HG03045 (cell line): ENCODE results near the gene NDUFS3.

Experiments used
- ATAC-seq: cut with Tn5 transposase; IDR thresholded peaks from one replicate; pipeline ENCODE4 v1.9.1; 2021; ENCODE audit warnings: mild to moderate bottlenecking, moderate library complexity; ENCODE audit not compliant: unreplicated experiment

The NDUFS3 gene

GRCh38 chr11:47589977-47590861 is 11.3 kb downstream of the NDUFS3 start:
- no peak for ATAC-seq

- no peak for ATAC-seq
Measured at GRCh38 chr11:47591764-47592163, 12.9 kb downstream of the NDUFS3 start.

GRCh38 chr11:47592251-47592650 is 13.4 kb downstream of the NDUFS3 start:
- ATAC-seq = no peak

GRCh38 chr11:47592970-47593369 is 14.1 kb downstream of the NDUFS3 start:
- ATAC-seq = no peak

DNA sequence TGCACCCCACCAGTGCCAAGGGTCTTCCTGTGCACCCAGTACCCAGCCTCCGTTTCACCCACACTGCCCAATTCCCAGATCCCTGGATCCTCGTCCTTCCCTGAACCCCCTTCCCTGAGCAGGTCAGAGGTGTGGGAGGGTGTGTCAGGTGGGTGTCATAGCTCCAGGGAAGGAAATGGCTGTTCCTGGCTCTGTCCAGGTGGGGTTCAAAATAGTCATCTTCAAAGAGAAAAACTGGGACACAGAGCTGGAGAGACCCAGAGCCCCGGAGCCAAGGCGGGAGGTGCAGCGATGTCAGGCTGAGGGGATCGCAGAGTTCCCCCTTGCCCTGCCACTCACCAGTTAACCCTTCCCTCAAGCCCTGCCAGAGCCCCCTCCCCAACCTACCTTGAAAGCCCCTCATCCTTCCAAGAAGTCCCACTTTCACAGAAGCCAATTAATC is 14.6 kb downstream of the NDUFS3 start:
- no peak for ATAC-seq

DNA sequence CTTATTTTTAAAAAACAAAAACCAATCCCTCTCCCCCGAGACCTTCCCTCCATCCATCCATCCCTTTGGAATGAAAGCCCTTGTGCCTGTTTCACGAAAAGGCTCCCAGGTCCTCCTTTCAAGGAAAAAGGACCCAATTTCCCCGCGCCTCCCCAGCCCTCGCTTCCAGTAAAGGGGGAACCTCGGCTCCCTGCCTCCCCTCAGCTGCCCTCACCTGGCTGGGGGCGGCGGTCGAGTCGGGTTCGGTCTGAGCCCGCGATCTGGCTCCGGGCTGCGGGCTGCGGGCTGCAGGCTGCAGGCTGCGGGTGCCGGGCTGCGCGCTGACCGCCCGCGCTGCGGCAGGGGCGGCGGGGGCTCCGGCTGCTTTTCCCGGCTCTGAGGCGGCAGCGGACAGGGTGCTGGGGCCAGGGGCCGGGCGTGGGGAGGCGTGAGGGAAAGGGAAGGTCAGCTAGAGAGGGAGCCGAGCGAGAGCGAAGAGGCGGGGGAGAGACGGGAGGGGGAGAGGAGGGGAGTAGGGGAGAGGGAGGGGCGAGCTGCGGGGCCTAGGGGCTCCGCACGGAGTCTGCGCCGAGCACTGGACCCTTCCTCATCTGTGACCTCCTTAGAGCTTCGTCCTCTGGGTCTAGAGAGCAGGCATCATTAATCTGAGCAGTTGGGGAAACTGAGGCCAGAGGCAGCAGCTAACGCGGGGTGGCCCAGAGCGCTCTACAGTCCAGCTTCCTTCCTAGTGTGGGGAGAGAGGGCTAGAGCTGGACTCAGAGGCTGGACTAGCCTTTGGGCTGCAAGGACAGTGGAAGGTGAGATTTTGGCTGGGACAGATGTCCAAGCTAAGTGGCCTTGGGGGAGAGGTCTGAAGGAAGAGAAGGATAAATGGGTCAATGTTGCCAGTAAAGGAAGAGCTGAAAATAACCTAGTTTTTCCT is 15.3 kb downstream of the NDUFS3 start, which contains the start of gene C1QTNF4:
TSS of gene C1QTNF4 (minus strand) at position 478 of the 922 bp plus-strand sequence. CDS start 3,601 bp downstream, outside the sequence.
- no peak for ATAC-seq

DNA sequence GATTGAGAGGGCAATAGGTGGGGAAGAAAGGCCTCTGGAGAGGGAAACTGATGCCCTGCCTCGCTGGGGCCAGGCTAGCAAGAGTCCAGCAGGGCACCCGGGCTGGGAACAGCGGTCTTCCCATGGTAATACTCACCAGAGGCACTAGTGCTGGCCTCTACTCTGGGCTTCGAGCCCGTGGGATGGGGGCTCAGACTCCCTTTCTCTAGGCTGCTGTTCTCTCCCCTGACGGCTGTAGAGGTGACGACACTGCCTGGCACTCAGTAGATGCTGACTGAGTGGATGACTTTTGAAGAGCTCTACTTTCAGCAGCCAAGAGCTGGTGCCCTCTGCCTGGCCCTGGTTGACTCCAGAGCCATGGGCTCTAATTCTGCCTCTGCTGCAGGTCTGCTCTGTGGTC is 16.2 kb downstream of the NDUFS3 start:
- no peak for ATAC-seq

GRCh38 chr11:47595967-47596366 is 17.1 kb downstream of the NDUFS3 start:
- no peak for ATAC-seq

GRCh38 chr11:47599902-47600301 is 21.0 kb downstream of the NDUFS3 start:
- no peak for ATAC-seq

DNA sequence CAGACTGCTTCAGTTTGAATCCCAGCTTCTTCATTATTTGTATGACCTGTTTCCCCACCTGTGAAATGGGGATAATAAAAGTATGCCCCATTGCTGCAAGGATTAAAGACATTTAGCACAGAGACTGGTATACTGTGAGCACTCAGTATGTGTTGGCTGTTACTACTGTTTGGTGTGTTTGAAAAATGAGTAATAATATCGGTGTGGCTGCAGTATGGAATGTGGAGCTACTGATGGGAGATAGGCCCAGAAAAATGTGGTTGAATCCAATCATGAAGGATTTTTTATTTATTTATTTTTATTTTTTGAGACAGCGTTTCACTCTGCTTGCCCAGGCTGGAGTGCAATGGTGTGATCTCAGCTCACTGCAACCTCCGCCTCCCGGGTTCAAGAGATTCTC is 24.4 kb downstream of the NDUFS3 start:
- ATAC-seq = no peak

GRCh38 chr11:47605921-47606320 is 27.0 kb downstream of the NDUFS3 start:
- ATAC-seq = no peak

DNA sequence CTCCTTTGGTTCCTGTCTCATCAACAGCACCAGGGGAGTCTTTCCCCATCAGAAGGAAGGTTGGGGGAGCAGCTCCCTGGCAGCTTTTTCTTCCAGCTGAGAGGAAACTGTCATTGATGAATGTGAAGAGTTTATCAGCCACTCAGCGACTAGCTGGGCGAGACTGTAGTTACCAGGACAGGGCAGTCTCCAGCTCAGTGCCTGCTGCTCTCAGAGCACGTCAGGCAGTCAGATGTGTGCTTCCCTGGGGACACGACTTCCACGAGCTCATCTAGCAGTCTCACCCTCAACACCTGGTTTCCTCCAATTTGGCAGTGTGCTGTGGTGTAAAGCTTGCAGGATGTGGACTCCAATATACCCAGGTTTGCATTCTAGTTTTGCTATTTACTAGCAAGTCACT is 27.9 kb downstream of the NDUFS3 start:
- no peak for ATAC-seq

DNA sequence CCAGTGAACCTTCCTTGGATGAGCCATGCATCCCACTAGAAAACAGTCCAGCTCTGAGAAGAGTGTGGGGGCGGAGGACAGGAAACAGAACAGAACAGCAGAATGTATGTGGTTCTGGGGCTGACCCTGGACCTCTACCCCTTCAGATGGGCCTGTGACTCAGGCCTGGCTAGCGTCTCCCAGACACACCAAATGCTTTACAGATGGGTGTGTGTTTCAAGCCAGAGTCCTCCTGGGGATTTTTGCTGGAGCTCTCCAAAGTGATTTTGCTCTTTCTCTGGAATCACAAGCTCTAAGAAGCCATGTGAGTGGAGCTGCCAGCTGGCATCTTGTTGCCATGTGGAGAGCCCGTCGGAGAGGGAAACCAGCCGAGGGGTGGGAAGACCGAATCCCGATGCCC is 28.5 kb downstream of the NDUFS3 start:
- no peak for ATAC-seq

- ATAC-seq = no peak
Measured at GRCh38 chr11:47609675-47610074, 30.8 kb downstream of the NDUFS3 start.

DNA sequence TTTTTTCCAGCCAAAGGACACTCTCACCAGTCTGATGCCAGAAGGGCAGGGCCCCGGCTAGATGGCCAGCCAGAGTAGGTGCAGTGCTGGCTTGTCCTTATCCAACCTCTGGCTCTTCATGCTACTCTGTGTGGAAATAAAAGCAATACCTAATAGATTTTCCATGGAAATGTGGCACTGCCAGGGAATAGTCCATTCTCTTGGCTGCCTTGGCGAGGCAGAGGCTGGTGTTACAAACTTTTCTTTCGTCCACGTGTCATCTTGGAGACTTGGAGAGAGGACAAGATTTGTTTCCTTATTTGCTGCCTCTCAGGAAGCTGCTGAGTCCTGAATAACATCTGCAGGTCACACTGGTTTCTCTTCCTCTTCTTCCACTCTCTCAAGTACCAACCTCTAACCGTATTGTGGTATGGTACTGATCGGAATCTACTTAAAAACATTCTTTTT is 32.5 kb downstream of the NDUFS3 start:
- ATAC-seq = peak; percentile 68

DNA sequence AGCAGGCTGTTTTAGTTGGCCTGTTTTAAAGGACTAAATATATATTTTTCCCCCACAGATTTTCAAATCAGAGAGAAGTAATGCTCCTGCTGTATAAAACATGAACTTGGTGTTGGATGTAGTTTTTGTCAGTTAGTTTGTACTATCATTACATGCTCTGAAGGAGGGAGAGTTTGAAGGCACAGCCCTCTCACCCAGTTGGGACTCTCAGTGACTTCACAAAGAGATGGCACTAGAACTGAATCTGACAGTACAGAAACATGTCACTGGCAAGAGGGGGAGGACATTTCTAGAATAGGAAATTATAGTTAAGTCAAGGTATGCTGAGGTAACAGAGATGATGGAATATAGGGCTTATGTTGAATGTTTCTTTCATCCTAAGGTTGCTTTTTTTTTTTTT is 36.4 kb downstream of the NDUFS3 start:
- no peak for ATAC-seq

- no peak for ATAC-seq
Measured at GRCh38 chr11:47616726-47617416, 38.0 kb downstream of the NDUFS3 start.

DNA sequence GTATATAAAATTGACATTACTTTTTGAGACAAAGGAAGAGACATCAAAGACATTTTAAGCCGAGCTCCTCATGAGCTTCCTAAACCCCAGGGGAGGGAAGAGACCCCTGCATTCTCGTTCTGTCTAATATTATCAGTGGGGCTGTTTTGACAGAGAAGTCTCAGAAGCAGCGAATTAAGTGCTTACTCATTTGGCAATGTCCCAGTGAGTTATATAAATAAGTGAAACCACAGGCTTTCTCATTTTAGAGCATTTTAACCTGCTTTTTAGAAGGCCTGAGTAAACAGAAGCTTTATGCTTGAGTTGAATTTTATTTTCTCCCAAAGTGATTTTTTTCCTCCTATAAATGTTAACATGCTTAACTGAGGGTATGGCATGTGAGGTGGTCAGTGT is 38.5 kb downstream of the NDUFS3 start:
- no peak for ATAC-seq

GRCh38 chr11:47620836-47621378 is 42.0 kb downstream of the NDUFS3 start:
- no peak for ATAC-seq

DNA sequence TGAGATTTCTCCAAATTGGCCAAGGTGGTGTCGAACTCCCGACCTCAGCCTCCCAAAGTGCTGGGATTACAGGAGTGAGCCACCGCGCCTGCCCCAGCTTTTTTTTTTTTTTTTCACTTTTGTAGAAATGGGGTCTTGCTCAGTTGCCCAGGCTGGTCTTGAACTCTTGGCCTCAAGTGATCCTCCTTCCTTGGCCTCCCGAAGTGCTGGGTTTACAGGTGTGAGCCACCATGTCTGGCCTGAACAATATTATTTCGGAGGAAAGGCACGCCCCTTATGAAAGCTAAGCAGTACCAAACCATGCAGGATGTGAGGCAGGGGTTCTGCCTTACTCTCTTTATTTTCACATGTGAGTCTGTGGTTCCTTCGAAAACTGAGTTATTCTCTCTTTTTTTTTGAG is 47.4 kb downstream of the NDUFS3 start:
- no peak for ATAC-seq

GRCh38 chr11:47628026-47628425 is 49.2 kb downstream of the NDUFS3 start:
- ATAC-seq = no peak
